Pancreas (tissue), 10 donors: ENCODE results near the gene PARP3. TPM values are rescaled to one million over a fixed set of nuclear protein-coding genes. Genes with fewer than 3 reads are reported as not detected.

ENCODE experiments used
- ATAC-seq, 4 donors: fragments of 200-7000 bp; cut with Tn5 transposase; one replicate each; pipeline versions ENCODE4 v1.8.0 to v1.9.1; 2020; ENCODE audit warnings: mild to moderate bottlenecking in 4 of 4, moderate library complexity in 4 of 4
- DNase-seq, 6 donors: peaks; one replicate each; pipeline ENCODE4 v3.0.0-alpha.2; 2020
- FAIRE-seq: peaks from 2 replicates; lab custom pipeline; 2012; peaks lifted over from hg19 to GRCh38; lab: Jason Lieb, UNC
- H3K27ac ChIP-seq, 4 donors: fragments of 200-600 bp; sonication (generic); 1 replicate in 3 of 4; 2 replicates in 1 of 4; pipeline versions ENCODE4 v1.5.0 to v1.8.0; 2020
- H3K27me3 ChIP-seq, 4 donors: fragments of 200-600 bp; one replicate each; pipeline ENCODE4 v1.8.0; 2021
- H3K36me3 ChIP-seq, 3 donors: fragments of 200-600 bp; sonication (generic) in 1 of 3; one replicate each; pipeline versions ENCODE4 v1.5.0 to v1.8.0; 2020 to 2021
- H3K4me1 ChIP-seq, 3 donors: fragments of 200-600 bp; one replicate each; pipeline ENCODE4 v1.8.0; 2021
- H3K4me3 ChIP-seq, 4 donors: fragments of 200-600 bp; sonication (generic) in 2 of 4; one replicate each; pipeline versions ENCODE4 v1.5.0 to v1.8.0; 2020 to 2021
- H3K9me3 ChIP-seq, 4 donors: fragments of 200-600 bp; one replicate each; pipeline ENCODE4 v1.8.0; 2021
- CTCF ChIP-seq, 4 donors: fragments of 200-600 bp; sonication (generic) in 3 of 4; IDR thresholded peaks; one replicate each; pipeline versions ENCODE4 v1.5.0 to v1.8.0; 2021; ENCODE audit warnings: antibody characterized with exemption in 4 of 4
- WGBS, 2 donors: extraction: QIAGEN DNeasy Blood & Tissue Kit; methylation state at CpG; one replicate each; pipeline ENCODE4 v1.1.7; 2013; 5-methylcytosine and 5-hydroxymethylcytosine counted together
- intact Hi-C, 3 donors: fragments of 100-400 bp; cut with DNase I; formaldehyde crosslinking; loops; one replicate each; pipeline versions ENCODE4 v1.11.1 to v1.14.2; 2022
- polyA plus RNA-seq, 2 donors: library from polyadenylated mRNA; stranded (reverse); fragments of 200-250 nt; gene quantifications; one replicate each; pipeline ENCODE4 v1.2.3, GENCODE V29; 2013
- total RNA-seq, 6 donors: library from RNA; stranded (reverse); fragmentation: NEBNext Ultra II Directional in 4 of 6; extraction: Animal tissue kit (Norgen Biotek cat#: 25700) in 4 of 6; gene quantifications; one replicate each; pipeline versions ENCODE4 v1.2.1 to v1.2.4, GENCODE V29; 2021 to 2023
- donor health status: healthy with polysubstance abuse.
- donor health status: DM: no; HTN: no; CAD: no; lungs with moderate emphysema.
- donor health status: DM: no; HTN: no; CAD: no.
- donor health status: control.
- donor health status: control.
- donor health status: Bipolar disorder and iron deficiency.
- donor health status: DM: yes; HTN: yes; CAD: no.
- donor health status: DM: no; HTN: no; CAD: no.
- donor health status: DM: no; HTN: no; CAD: no.
- donor health status: DM: yes; HTN: yes; CAD: no.

Gene PARP3
- total and polyA plus RNA-seq, 8 donors: 2.1 to 8.3 (median 5.2) TPM

- 95 to 96% methylated on average over 20 of the region's 20 CpGs for WGBS, 2 donors
- Histone ChIP-seq H3K4me3 (no peak overlapping the region), H3K27me3 (no peaks in the 10 kb centered on the region), H3K9me3 (no peaks in the 10 kb centered on the region), H3K4me1 (peaks cover 0 to 8% (median 4%) of the 10 kb centered on the region in 3 donors), H3K27ac (no peak overlapping the region), H3K36me3 (no peaks in the 10 kb centered on the region)
- intact Hi-C loops: no loop called here
- FAIRE-seq: no peak
- TF ChIP-seq CTCF (IDR thresholded peaks at IDR 0.05): no peak
- DNase-seq: peak in 2 of 6 donors; percentile 25 to 54
- ATAC-seq: no peak
Observed at GRCh38 chr3:51958603-51959521, 16.7 kb downstream of the PARP3 start.

DNA sequence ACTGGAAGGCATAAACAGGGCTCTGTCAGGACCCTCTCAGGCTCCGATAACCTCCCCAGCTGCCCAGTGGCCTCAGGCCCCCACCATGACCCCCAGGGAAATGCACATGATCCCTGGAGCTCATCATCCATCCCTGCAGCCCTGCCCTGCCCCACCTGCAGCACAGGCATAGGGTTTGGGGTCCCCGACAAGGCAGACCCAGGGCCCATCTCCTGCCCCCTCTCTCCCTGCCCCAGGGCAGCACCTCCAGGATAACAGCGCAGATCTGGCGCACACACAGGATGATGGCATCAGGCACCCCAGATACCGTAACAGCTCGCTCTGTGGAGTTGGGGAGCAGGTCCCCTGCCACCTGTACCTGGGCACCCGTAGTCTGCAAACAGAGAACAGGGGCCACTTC, 17.5 kb downstream of the PARP3 start:
- Histone ChIP-seq H3K4me3 (no peak overlapping the region), H3K27me3 (no peaks in the 10 kb centered on the region), H3K36me3 (no peaks in the 10 kb centered on the region), H3K27ac (no peak overlapping the region), H3K9me3 (no peaks in the 10 kb centered on the region), H3K4me1 (peaks cover 0 to 8% (median 4%) of the 10 kb centered on the region in 3 donors)
- DNase-seq (peak in 1 of 6 donors; percentile 67), ATAC-seq (no peak), FAIRE-seq (no peak)
- TF ChIP-seq CTCF (IDR thresholded peaks at IDR 0.05): no peak
- WGBS, 2 donors: 97 to 100% methylated on average over 7 of the region's 7 CpGs
- intact Hi-C loops: no loop called here

- Histone ChIP-seq H3K4me1 (peaks cover 0 to 8% (median 4%) of the 10 kb centered on the region in 3 donors), H3K9me3 (no peaks in the 10 kb centered on the region), H3K4me3 (no peak overlapping the region), H3K27ac (no peak overlapping the region), H3K36me3 (no peaks in the 10 kb centered on the region), H3K27me3 (no peaks in the 10 kb centered on the region)
- 86 to 90% methylated on average over 10 of the region's 10 CpGs for WGBS, 2 donors
- no peak for TF ChIP-seq CTCF (IDR thresholded peaks at IDR 0.05)
- ATAC-seq: no peak
- DNase-seq: peak in 2 of 6 donors; percentile 37 to 65
- intact Hi-C loops: no loop called here
- no peak for FAIRE-seq
Observed at GRCh38 chr3:51960386-51960785, 18.2 kb downstream of the PARP3 start.

DNA sequence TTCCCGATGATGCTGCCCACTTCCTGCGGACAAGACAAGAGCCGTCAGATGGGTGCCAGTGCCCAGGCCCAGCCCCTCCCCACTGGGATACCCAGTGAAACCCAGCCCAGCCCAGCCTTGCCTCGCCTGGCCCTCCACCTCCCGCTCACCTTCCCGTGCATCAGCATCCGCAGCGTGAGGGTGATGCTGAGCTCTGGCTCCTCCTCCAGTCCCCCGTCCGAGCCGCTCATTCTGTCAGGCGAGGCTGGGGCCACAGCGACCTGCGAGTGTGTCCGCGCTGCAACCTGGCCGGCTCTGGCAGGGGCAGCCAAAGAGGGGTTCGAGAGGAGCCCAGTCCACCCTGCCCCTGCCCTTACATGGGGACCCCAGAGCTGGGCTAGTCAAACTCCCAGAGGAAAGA, 18.8 kb downstream of the PARP3 start:
- H3K27ac ChIP-seq: no peak overlapping the region
- intact Hi-C loops: no loop called here

More for the DNA sequence above, 18.8 kb downstream of the PARP3 start:
- Histone ChIP-seq H3K27me3 (no peaks in the 10 kb centered on the region), H3K4me1 (peaks cover 0 to 8% (median 4%) of the 10 kb centered on the region in 3 donors), H3K9me3 (no peaks in the 10 kb centered on the region), H3K4me3 (no peak overlapping the region), H3K36me3 (no peaks in the 10 kb centered on the region)
- TF ChIP-seq CTCF (IDR thresholded peaks at IDR 0.05): no peak
- no peak for FAIRE-seq
- no peak for ATAC-seq
- WGBS, 2 donors: 93 to 96% methylated on average over 16 to 18 of the region's 18 CpGs
- DNase-seq: peak in 2 of 6 donors; percentile 21 to 78
